ENCODE data around the gene SLC45A3. TPM values are rescaled to one million over a fixed set of nuclear protein-coding genes. Genes with fewer than 3 reads are reported as not detected.
A peak's percentile ranks its signal among the peaks of the same experiment; 100 is the strongest.

Gene SLC45A3
- total and polyA plus RNA-seq, 5 donors from 2014 or later = 0.74 TPM; not detected in 4

DNA sequence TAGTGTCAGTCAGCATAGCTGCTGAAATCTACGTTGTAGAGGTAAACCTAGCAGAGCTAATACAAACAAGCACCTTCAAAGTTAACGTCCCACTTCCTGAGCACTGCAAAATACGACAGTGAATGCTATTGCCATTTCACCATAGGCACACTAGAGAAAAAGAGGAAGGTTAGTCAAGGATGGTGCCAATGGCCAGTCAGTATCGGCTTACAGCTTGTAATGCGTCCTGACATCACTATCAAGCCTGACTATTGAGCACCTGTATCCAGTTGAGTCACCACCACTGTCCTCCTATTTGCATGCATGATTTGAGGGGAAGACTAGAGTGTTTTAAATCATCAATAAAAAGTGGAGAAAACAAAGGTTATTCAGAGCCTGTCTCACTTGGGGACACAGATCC is 35.3 kb upstream of the SLC45A3 start:
- Mint-ChIP-seq H3K36me3 (peaks cover 33% of the 10 kb centered on the region), H3K4me1 (peaks cover 13 to 21% (median 16%) of the 10 kb centered on the region in 4 donors), H3K27ac (peak overlapping the region in 1 of 3 donors; percentile 24), H3K27me3 (no peaks in the 10 kb centered on the region), H3K9me3 (no peaks in the 10 kb centered on the region), H3K4me3 (no peak overlapping the region)
- no peak overlapping the region for H3K27ac ChIP-seq (ENCODE audit: insufficient read depth, low read length, poor library complexity, severe bottlenecking)
- H3K4me1 ChIP-seq (ENCODE audit: control insufficient read depth, insufficient read depth, low read length, poor library complexity, severe bottlenecking) = no peaks in the 10 kb centered on the region
- H3K27me3 ChIP-seq (ENCODE audit: control insufficient read depth, insufficient read depth, low read length) = no peaks in the 10 kb centered on the region
- H3K9me3 ChIP-seq (ENCODE audit: control insufficient read depth in 2 of 2, low read length in 2 of 2) = no peaks in the 10 kb centered on the region
- H3K4me3 ChIP-seq (ENCODE audit: low read depth, low read length) = no peak overlapping the region
- no peak for DNase-seq
- no peak for ATAC-seq (ENCODE audit: low read depth in 2 of 2)
- H3K36me3 ChIP-seq (ENCODE audit: control insufficient read depth, insufficient read depth, low read length) = peaks cover 55% of the 10 kb centered on the region

DNA sequence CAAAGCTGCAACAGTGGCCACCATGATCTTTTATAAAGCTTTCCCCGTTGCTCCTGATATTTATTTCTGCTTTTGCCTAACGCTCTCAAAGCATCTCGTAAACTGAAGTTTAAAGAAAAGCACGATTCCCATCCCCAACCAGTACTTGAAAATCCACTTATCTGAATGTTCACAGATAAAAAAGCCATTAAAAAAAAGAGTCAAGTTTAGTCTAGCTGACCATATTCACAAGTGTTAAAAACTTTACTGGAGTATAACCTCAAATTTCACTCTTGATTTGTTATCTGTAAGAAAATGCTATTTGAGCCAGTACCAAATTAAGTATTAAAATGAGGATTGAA is 34.6 kb upstream of the SLC45A3 start:
- Histone ChIP-seq H3K27ac (ENCODE audit: insufficient read depth, low read length, poor library complexity, severe bottlenecking) (no peak overlapping the region), H3K27me3 (ENCODE audit: control insufficient read depth, insufficient read depth, low read length) (no peaks in the 10 kb centered on the region), H3K4me3 (ENCODE audit: low read depth, low read length) (no peak overlapping the region), H3K36me3 (ENCODE audit: control insufficient read depth, insufficient read depth, low read length) (peaks cover 48% of the 10 kb centered on the region), H3K4me1 (ENCODE audit: control insufficient read depth, insufficient read depth, low read length, poor library complexity, severe bottlenecking) (no peaks in the 10 kb centered on the region), H3K9me3 (ENCODE audit: control insufficient read depth in 2 of 2, low read length in 2 of 2) (no peaks in the 10 kb centered on the region)
- H3K4me3 Mint-ChIP-seq = no peak overlapping the region
- H3K27me3 Mint-ChIP-seq = no peaks in the 10 kb centered on the region
- peaks cover 25% of the 10 kb centered on the region for H3K36me3 Mint-ChIP-seq
- ATAC-seq (ENCODE audit: low read depth in 2 of 2) = no peak
- peaks cover 11 to 21% (median 17%) of the 10 kb centered on the region in 4 donors for H3K4me1 Mint-ChIP-seq
- H3K9me3 Mint-ChIP-seq = no peaks in the 10 kb centered on the region
- H3K27ac Mint-ChIP-seq = no peak overlapping the region
- DNase-seq = no peak

DNA sequence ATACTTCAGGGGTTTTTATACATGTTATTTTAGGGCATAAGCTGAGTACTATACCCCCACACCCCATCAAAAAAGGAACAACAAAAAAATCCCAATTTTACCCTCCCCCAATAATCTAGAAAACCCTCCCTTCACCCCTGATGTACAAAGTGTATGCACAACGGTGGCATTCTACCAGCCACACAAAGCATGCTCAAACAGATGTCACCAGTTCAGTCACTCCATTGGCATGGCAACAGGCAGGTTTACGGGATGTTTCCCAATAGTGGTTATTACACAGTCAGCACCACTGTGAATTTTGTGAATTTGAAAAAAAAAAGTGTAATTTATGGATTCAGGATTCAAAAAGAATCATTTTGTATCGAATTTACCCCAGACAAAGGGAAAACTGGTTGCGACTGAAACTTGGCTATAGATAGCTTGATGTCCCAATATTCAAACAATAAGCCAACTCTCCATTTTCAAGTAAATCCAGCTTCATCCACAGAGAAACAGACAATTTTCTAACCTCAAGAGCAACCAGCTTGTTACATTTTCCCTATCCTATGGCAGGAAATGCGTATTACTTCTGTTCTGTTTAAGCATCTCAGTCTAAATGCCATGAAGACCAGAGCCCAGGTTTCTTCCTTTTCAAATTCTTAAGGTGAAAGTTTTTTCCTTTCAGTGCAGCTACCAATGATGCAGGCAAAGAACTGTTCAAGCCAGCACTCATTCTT is 34.0 kb upstream of the SLC45A3 start:
- no peak for DNase-seq
- H3K36me3 ChIP-seq (ENCODE audit: control insufficient read depth, insufficient read depth, low read length) = peaks cover 43% of the 10 kb centered on the region
- Mint-ChIP-seq H3K4me1 (peaks cover 6 to 18% (median 16%) of the 10 kb centered on the region in 4 donors), H3K27me3 (no peaks in the 10 kb centered on the region), H3K36me3 (peaks cover 20% of the 10 kb centered on the region), H3K27ac (peak overlapping the region in 1 of 3 donors; percentile 23), H3K9me3 (no peaks in the 10 kb centered on the region), H3K4me3 (no peak overlapping the region)
- H3K27me3 ChIP-seq (ENCODE audit: control insufficient read depth, insufficient read depth, low read length) = no peaks in the 10 kb centered on the region
- no peaks in the 10 kb centered on the region for H3K4me1 ChIP-seq (ENCODE audit: control insufficient read depth, insufficient read depth, low read length, poor library complexity, severe bottlenecking)
- no peak for ATAC-seq (ENCODE audit: low read depth in 2 of 2)
- no peak overlapping the region for H3K27ac ChIP-seq (ENCODE audit: insufficient read depth, low read length, poor library complexity, severe bottlenecking)
- no peak overlapping the region for H3K4me3 ChIP-seq (ENCODE audit: low read depth, low read length)
- H3K9me3 ChIP-seq (ENCODE audit: control insufficient read depth in 2 of 2, low read length in 2 of 2) = no peaks in the 10 kb centered on the region

DNA sequence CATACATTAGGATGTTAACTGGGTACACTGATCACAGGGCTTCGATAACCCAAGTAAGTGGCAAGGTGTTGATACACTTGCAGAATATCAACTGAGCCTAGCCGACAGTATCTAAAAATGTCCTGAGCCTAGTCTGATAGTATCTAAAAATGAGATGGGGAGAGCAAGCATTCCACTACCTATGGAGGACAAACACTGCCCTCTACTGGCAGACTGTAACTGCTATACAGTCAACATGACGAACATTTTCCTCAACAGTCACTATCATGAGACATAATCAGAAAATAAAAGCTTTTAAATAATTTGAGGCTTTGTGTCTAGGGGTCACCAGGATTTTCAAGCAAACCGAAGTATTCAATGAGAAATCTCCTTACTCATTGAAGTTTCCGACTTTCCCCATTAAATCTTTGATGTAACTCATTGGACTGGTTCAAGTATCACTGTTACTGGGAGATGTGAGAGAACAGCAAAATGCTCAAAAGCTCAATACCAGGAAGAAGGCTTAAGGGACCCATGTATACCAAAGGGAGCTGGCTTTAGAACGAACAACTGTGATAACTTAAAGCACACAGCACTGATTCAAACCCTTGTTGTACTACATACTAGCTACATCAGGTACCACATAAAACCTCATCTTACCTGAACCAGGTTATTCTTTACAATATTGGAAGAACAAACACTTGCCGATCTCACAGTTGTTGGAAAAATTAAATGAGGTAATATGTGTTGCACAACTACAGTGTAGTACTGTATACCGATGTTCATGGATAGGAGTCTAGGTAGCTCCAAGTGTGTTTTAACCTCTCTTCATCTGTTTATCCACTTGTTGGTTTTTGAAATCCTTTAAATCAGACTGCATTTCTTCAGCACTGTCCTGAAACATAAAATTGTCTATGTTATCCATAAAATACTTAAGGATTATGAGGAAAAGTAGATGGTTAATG is 31.1 kb upstream of the SLC45A3 start:
- H3K4me1 ChIP-seq (ENCODE audit: control insufficient read depth, insufficient read depth, low read length, poor library complexity, severe bottlenecking) = no peaks in the 10 kb centered on the region
- H3K27me3 ChIP-seq (ENCODE audit: control insufficient read depth, insufficient read depth, low read length) = no peaks in the 10 kb centered on the region
- H3K4me3 ChIP-seq (ENCODE audit: low read depth, low read length) = no peak overlapping the region
- H3K36me3 ChIP-seq (ENCODE audit: control insufficient read depth, insufficient read depth, low read length) = peaks cover 13% of the 10 kb centered on the region
- Mint-ChIP-seq H3K36me3 (peaks cover 10% of the 10 kb centered on the region), H3K27me3 (no peaks in the 10 kb centered on the region), H3K4me1 (peaks cover 11 to 22% (median 18%) of the 10 kb centered on the region in 4 donors), H3K9me3 (no peaks in the 10 kb centered on the region), H3K27ac (peak overlapping the region in 1 of 3 donors; percentile 63), H3K4me3 (no peak overlapping the region)
- no peaks in the 10 kb centered on the region for H3K9me3 ChIP-seq (ENCODE audit: control insufficient read depth in 2 of 2, low read length in 2 of 2)
- DNase-seq = peak; percentile 52 to 84 (median 62)
- peak; percentile 77 to 84 for ATAC-seq (ENCODE audit: low read depth in 2 of 2)
- H3K27ac ChIP-seq (ENCODE audit: insufficient read depth, low read length, poor library complexity, severe bottlenecking) = no peak overlapping the region

DNA sequence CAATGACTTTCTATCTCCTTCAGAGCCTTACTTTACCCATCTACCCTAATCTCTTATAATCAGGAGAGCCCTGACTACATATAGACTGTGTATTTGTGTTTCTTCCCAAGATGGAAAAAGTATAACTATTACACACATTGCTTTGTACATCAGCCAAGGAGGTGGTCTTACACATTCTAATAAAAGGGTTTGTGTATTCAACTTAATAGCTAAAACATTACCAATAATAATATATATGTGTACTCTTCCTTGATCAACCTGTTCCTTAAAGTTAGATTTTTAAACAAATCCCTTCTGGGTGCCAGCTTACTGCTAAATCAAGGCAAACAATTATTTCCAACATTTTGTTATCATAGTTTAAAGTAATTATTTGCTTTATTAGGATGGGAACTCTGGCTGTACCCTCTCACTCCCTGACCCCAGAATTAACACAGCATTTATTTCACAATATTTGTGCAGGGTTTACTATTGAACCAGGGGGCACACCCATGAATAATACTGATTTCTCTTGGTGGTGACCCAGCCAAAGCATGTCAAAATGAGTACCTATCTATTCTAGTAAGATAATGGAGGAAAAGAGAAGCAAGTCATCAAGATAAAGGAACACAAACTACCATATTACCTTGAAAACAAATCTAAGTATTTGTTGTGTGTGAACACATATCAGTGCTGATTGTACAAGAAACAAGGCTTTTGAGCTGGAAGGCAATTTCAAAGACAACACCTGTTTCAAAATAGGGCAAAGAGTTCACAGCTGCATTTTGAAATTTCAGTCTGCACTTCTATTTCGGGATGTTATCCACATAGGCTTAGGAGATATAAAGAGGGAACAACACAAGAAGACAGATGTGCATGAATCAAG is 30.1 kb upstream of the SLC45A3 start:
- H3K27me3 ChIP-seq (ENCODE audit: control insufficient read depth, insufficient read depth, low read length) = no peaks in the 10 kb centered on the region
- no peak overlapping the region for H3K4me3 Mint-ChIP-seq

DNA sequence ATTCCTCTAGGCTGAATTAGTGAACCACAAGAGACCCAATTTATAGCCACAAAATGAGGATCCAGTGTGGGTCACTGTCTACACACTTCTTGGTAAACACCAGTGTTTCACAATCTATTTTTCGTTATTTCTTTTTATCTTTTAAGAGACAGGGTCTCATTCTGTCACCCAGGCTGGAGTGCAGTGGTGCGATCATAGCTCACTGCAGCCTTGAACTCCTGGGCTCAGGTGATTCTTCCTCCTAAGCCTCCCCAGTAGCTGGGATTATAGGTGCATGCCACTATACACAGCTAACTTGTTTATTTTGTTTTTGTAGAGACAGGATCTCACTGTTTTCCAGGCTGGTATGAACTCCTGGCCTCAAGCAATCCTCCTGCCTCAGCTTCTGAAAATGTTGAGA is 29.3 kb upstream of the SLC45A3 start:
- no peak overlapping the region for H3K27ac ChIP-seq (ENCODE audit: insufficient read depth, low read length, poor library complexity, severe bottlenecking)
- H3K36me3 ChIP-seq (ENCODE audit: control insufficient read depth, insufficient read depth, low read length) = no peaks in the 10 kb centered on the region
- peaks cover 11 to 22% (median 15%) of the 10 kb centered on the region in 4 donors for H3K4me1 Mint-ChIP-seq
- DNase-seq (no peak), ATAC-seq (ENCODE audit: low read depth in 2 of 2) (no peak)
- H3K4me3 ChIP-seq (ENCODE audit: low read depth, low read length) = no peak overlapping the region
- no peaks in the 10 kb centered on the region for H3K4me1 ChIP-seq (ENCODE audit: control insufficient read depth, insufficient read depth, low read length, poor library complexity, severe bottlenecking)
- H3K27me3 Mint-ChIP-seq = no peaks in the 10 kb centered on the region
- no peaks in the 10 kb centered on the region for H3K9me3 Mint-ChIP-seq
- no peak overlapping the region for H3K4me3 Mint-ChIP-seq
- H3K27me3 ChIP-seq (ENCODE audit: control insufficient read depth, insufficient read depth, low read length) = no peaks in the 10 kb centered on the region
- peaks cover 6% of the 10 kb centered on the region for H3K36me3 Mint-ChIP-seq
- no peaks in the 10 kb centered on the region for H3K9me3 ChIP-seq (ENCODE audit: control insufficient read depth in 2 of 2, low read length in 2 of 2)
- H3K27ac Mint-ChIP-seq = no peak overlapping the region

More for the DNA sequence above, 30.1 kb upstream of the SLC45A3 start:
- Histone ChIP-seq H3K4me3 (ENCODE audit: low read depth, low read length) (no peak overlapping the region), H3K36me3 (ENCODE audit: control insufficient read depth, insufficient read depth, low read length) (peaks cover 3% of the 10 kb centered on the region), H3K4me1 (ENCODE audit: control insufficient read depth, insufficient read depth, low read length, poor library complexity, severe bottlenecking) (no peaks in the 10 kb centered on the region), H3K9me3 (ENCODE audit: control insufficient read depth in 2 of 2, low read length in 2 of 2) (no peaks in the 10 kb centered on the region), H3K27ac (ENCODE audit: insufficient read depth, low read length, poor library complexity, severe bottlenecking) (no peak overlapping the region)
- peaks cover 11 to 17% (median 16%) of the 10 kb centered on the region in 4 donors for H3K4me1 Mint-ChIP-seq
- DNase-seq (no peak), ATAC-seq (ENCODE audit: low read depth in 2 of 2) (no peak)
- H3K27ac Mint-ChIP-seq = no peak overlapping the region
- peaks cover 10% of the 10 kb centered on the region for H3K36me3 Mint-ChIP-seq
- H3K9me3 Mint-ChIP-seq = no peaks in the 10 kb centered on the region
- H3K27me3 Mint-ChIP-seq = no peaks in the 10 kb centered on the region

DNA sequence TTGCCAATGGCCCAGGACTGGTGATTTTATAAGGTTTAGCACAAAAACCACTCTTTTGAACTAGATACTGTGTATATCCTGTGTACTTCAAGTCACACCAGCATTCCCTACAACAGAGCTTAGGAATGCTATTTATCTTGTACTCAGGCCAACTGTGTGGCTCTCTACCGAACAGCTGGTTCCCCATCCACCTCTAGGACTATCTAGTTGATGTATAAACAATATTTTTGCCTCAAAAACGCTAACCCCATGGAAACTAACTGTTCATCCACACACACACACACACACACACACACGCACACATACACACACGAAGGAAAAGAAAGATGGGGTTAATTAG is 28.7 kb upstream of the SLC45A3 start:
- no peaks in the 10 kb centered on the region for H3K27me3 Mint-ChIP-seq
- Histone ChIP-seq H3K27me3 (ENCODE audit: control insufficient read depth, insufficient read depth, low read length) (no peaks in the 10 kb centered on the region), H3K4me3 (ENCODE audit: low read depth, low read length) (no peak overlapping the region), H3K27ac (ENCODE audit: insufficient read depth, low read length, poor library complexity, severe bottlenecking) (no peak overlapping the region), H3K4me1 (ENCODE audit: control insufficient read depth, insufficient read depth, low read length, poor library complexity, severe bottlenecking) (no peaks in the 10 kb centered on the region), H3K36me3 (ENCODE audit: control insufficient read depth, insufficient read depth, low read length) (peaks cover 2% of the 10 kb centered on the region), H3K9me3 (ENCODE audit: control insufficient read depth in 2 of 2, low read length in 2 of 2) (no peaks in the 10 kb centered on the region)
- no peak for ATAC-seq (ENCODE audit: low read depth in 2 of 2)
- peaks cover 11 to 23% (median 15%) of the 10 kb centered on the region in 4 donors for H3K4me1 Mint-ChIP-seq
- no peak overlapping the region for H3K27ac Mint-ChIP-seq
- H3K9me3 Mint-ChIP-seq = no peaks in the 10 kb centered on the region
- H3K4me3 Mint-ChIP-seq = no peak overlapping the region
- H3K36me3 Mint-ChIP-seq = peaks cover 8% of the 10 kb centered on the region
- no peak for DNase-seq

Measured in CD4-positive, CD25-positive, alpha-beta regulatory T cell (primary cell).